ENCODE measurements around the gene FIZ1.
A peak's percentile ranks its signal among the peaks of the same experiment; 100 is the strongest.

Gene FIZ1

DNA sequence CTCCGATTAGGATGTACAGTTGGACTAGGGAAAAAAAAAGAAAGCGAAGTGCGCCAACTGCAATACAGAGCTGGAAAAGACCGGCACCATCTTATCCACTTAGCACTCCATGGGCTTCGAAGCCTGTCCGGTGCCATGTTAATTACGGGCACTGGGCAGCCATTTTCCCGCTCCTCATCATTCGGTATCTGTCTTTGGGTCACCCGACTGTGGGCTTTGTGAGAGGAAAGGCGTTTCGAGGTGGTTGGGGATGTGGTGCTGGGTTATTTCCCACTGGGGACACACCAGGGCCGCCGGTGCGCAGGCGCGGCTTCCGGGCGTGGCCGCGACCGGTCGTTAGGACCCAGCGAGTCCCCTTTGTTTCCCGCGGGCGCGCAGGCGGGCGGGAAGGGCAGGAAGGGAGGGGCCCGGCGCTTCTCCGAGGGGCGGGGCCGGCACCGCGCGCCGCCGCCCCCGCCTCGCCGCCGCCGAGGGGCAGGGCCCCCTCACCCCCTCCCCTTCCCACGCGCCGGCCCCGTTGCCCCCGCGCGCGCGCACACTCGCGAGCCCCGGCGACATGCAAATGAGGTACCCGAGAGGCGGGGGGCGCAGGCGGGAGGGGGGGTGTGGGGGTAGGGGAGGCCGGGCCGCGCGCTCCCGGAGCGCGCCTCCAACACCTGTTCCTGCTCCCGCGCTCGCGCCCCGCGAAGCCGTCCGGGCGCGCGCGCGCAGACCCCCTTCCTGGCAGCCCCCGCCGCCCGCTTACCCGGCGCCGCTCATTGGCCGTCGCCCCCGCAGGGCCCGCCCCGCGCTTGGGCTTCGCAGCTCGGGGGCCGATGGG, 735 bp upstream of the FIZ1 start, which contains the start of gene ZNF524 (continued):
- 0 out of 2 replicates have a peak, but pooled peaks have one; percentile 23 for TF ChIP-seq ZNF138 (tag by site-specific recombination; IDR thresholded peaks at IDR 0.05; ENCODE audit: borderline replicate concordance)

DNA sequence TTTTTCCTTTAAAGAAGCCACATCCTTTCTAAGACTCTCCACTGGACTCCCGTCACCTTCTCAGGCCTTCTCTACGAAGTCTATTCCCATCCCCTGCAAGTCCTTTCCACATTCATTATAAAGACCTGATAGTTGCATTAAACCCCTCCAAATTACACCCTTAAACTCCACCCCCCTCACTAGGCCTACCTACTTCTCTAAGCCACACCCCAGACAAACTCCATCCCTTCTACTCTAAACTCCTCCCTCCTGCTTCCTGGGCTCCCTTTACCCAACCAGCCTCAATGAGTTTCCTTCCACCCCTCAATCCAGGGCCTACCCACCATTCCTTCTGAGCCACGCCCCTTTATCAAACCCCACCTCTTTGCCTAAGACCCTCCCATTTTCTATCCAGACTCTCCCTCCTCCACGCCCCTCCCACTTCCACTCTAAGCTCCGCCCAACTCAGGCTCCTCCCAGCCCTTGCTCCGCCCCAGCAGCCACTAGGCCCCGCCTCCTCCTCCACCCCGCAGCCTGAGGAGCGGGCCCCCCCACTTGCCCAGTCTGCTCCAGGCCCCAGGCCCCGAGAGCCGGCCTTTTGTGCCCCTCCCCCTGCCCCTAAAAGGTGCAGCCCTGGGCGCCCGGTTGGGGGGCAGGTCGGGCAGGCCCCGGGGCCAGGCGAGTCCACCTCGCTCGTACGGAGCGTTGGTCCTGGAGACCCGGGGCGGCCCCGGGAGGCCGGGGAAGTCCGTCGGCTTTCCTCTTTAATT, 424 bp downstream of the FIZ1 start:
- Histone ChIP-seq H3K9me3 (ENCODE audit: control insufficient read depth, insufficient read depth, low read depth, low read length) (no peaks in the 10 kb centered on the region), H3K4me1 (ENCODE audit: control insufficient read depth, insufficient read depth, low read length) (peaks cover 3% of the 10 kb centered on the region; the same call in 1 of the 2 replicates), H3K36me3 (ENCODE audit: control insufficient read depth in 2 of 2, insufficient read depth in 1 of 2, low read length in 2 of 2) (peaks cover 12 to 28% of the 10 kb centered on the region in 2 experiments), H3K4me3 (ENCODE audit: low read depth, low read length) (peak overlapping the region; percentile 97), H3K27ac (ENCODE audit: extremely low read depth, low read depth, low read length) (peak overlapping the region; percentile 97)
- ChIA-PET CTCF (interaction anchor here (0.6 to 2.1 kb wide), 8 partner anchors 8 to 297 kb away, joined by 3 to 9 read pairs (median 4); no protein-coding TSS in a partner anchor), POLR2A (interaction anchor here (0.6 to 4.4 kb wide), 37 partner anchors 11 to 483 kb away, joined by 3 to 71 read pairs (median 5); partner anchors contain the start of genes CCDC106, HSPBP1, ISOC2 and KMT5C)
- no peak for TF ChIP-seq ZNF350 (tag by site-specific recombination; IDR thresholded peaks at IDR 0.05)
- TF ChIP-seq, protein P1, sequence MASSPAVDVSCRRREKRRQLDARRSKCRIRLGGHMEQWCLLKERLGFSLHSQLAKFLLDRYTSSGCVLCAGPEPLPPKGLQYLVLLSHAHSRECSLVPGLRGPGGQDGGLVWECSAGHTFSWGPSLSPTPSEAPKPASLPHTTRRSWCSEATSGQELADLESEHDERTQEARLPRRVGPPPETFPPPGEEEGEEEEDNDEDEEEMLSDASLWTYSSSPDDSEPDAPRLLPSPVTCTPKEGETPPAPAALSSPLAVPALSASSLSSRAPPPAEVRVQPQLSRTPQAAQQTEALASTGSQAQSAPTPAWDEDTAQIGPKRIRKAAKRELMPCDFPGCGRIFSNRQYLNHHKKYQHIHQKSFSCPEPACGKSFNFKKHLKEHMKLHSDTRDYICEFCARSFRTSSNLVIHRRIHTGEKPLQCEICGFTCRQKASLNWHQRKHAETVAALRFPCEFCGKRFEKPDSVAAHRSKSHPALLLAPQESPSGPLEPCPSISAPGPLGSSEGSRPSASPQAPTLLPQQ (tag by site-specific recombination; IDR thresholded peaks at IDR 0.05), result peak; percentile 95
- 0 out of 2 replicates have a peak, but pooled peaks have one; percentile 28 for TF ChIP-seq KLF16 (tag by site-specific recombination; IDR thresholded peaks at IDR 0.05)
- TF ChIP-seq ZNF341 (tag by site-specific recombination; IDR thresholded peaks at IDR 0.05; ENCODE audit: low read depth), result peak; percentile 86
- TF ChIP-seq, protein P2, sequence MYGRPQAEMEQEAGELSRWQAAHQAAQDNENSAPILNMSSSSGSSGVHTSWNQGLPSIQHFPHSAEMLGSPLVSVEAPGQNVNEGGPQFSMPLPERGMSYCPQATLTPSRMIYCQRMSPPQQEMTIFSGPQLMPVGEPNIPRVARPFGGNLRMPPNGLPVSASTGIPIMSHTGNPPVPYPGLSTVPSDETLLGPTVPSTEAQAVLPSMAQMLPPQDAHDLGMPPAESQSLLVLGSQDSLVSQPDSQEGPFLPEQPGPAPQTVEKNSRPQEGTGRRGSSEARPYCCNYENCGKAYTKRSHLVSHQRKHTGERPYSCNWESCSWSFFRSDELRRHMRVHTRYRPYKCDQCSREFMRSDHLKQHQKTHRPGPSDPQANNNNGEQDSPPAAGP (tag by site-specific recombination; IDR thresholded peaks at IDR 0.05), result 0 out of 2 replicates have a peak, but pooled peaks have one; percentile 29
- TF ChIP-seq, protein P3, sequence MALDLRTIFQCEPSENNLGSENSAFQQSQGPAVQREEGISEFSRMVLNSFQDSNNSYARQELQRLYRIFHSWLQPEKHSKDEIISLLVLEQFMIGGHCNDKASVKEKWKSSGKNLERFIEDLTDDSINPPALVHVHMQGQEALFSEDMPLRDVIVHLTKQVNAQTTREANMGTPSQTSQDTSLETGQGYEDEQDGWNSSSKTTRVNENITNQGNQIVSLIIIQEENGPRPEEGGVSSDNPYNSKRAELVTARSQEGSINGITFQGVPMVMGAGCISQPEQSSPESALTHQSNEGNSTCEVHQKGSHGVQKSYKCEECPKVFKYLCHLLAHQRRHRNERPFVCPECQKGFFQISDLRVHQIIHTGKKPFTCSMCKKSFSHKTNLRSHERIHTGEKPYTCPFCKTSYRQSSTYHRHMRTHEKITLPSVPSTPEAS (tag by site-specific recombination; IDR thresholded peaks at IDR 0.05), result peak; percentile 12; the same call in 1 of the 2 replicates
- TF ChIP-seq, protein P4, sequence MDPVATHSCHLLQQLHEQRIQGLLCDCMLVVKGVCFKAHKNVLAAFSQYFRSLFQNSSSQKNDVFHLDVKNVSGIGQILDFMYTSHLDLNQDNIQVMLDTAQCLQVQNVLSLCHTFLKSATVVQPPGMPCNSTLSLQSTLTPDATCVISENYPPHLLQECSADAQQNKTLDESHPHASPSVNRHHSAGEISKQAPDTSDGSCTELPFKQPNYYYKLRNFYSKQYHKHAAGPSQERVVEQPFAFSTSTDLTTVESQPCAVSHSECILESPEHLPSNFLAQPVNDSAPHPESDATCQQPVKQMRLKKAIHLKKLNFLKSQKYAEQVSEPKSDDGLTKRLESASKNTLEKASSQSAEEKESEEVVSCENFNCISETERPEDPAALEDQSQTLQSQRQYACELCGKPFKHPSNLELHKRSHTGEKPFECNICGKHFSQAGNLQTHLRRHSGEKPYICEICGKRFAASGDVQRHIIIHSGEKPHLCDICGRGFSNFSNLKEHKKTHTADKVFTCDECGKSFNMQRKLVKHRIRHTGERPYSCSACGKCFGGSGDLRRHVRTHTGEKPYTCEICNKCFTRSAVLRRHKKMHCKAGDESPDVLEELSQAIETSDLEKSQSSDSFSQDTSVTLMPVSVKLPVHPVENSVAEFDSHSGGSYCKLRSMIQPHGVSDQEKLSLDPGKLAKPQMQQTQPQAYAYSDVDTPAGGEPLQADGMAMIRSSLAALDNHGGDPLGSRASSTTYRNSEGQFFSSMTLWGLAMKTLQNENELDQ (tag by site-specific recombination; IDR thresholded peaks at IDR 0.05; ENCODE audit: low read depth), result no peak
- TF ChIP-seq KLF1 (tag by site-specific recombination; IDR thresholded peaks at IDR 0.05), result 0 out of 2 replicates have a peak, but pooled peaks have one; percentile 6
- peak; percentile 95 for TF ChIP-seq KLF9 (tag by site-specific recombination; IDR thresholded peaks at IDR 0.05; ENCODE audit: low read depth)
- TF ChIP-seq, protein P5, sequence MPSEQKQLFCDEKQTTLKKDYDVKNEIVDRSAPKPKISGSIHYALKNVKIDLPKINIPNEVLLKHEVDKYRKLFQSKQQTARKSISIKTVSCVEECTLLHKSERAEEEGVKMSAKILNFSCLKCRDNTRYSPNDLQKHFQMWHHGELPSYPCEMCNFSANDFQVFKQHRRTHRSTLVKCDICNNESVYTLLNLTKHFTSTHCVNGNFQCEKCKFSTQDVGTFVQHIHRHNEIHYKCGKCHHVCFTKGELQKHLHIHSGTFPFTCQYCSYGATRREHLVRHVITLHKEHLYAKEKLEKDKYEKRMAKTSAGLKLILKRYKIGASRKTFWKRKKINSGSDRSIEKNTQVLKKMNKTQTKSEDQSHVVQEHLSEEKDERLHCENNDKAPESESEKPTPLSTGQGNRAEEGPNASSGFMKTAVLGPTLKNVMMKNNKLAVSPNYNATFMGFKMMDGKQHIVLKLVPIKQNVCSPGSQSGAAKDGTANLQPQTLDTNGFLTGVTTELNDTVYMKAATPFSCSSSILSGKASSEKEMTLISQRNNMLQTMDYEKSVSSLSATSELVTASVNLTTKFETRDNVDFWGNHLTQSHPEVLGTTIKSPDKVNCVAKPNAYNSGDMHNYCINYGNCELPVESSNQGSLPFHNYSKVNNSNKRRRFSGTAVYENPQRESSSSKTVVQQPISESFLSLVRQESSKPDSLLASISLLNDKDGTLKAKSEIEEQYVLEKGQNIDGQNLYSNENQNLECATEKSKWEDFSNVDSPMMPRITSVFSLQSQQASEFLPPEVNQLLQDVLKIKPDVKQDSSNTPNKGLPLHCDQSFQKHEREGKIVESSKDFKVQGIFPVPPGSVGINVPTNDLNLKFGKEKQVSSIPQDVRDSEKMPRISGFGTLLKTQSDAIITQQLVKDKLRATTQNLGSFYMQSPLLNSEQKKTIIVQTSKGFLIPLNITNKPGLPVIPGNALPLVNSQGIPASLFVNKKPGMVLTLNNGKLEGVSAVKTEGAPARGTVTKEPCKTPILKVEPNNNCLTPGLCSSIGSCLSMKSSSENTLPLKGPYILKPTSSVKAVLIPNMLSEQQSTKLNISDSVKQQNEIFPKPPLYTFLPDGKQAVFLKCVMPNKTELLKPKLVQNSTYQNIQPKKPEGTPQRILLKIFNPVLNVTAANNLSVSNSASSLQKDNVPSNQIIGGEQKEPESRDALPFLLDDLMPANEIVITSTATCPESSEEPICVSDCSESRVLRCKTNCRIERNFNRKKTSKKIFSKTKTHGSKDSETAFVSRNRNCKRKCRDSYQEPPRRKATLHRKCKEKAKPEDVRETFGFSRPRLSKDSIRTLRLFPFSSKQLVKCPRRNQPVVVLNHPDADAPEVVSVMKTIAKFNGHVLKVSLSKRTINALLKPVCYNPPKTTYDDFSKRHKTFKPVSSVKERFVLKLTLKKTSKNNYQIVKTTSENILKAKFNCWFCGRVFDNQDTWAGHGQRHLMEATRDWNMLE (tag by site-specific recombination; conservative IDR thresholded peaks at IDR 0.05; ENCODE audit: low read depth), result no peak
- no peak for TF ChIP-seq SCRT2 (tag by site-specific recombination; IDR thresholded peaks at IDR 0.05)
- TF ChIP-seq, protein P6, sequence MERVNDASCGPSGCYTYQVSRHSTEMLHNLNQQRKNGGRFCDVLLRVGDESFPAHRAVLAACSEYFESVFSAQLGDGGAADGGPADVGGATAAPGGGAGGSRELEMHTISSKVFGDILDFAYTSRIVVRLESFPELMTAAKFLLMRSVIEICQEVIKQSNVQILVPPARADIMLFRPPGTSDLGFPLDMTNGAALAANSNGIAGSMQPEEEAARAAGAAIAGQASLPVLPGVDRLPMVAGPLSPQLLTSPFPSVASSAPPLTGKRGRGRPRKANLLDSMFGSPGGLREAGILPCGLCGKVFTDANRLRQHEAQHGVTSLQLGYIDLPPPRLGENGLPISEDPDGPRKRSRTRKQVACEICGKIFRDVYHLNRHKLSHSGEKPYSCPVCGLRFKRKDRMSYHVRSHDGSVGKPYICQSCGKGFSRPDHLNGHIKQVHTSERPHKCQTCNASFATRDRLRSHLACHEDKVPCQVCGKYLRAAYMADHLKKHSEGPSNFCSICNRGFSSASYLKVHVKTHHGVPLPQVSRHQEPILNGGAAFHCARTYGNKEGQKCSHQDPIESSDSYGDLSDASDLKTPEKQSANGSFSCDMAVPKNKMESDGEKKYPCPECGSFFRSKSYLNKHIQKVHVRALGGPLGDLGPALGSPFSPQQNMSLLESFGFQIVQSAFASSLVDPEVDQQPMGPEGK (tag by site-specific recombination; IDR thresholded peaks at IDR 0.05), result peak; percentile 100; the same call in 1 of the 2 replicates
- peak; percentile 92 for TF ChIP-seq SP2 (tag by site-specific recombination; IDR thresholded peaks at IDR 0.05)
- TF ChIP-seq, protein P7, sequence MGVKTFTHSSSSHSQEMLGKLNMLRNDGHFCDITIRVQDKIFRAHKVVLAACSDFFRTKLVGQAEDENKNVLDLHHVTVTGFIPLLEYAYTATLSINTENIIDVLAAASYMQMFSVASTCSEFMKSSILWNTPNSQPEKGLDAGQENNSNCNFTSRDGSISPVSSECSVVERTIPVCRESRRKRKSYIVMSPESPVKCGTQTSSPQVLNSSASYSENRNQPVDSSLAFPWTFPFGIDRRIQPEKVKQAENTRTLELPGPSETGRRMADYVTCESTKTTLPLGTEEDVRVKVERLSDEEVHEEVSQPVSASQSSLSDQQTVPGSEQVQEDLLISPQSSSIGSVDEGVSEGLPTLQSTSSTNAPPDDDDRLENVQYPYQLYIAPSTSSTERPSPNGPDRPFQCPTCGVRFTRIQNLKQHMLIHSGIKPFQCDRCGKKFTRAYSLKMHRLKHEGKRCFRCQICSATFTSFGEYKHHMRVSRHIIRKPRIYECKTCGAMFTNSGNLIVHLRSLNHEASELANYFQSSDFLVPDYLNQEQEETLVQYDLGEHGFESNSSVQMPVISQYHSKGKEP (tag by site-specific recombination; IDR thresholded peaks at IDR 0.05), result peak; percentile 46; the same call in 1 of the 2 replicates
- peak; percentile 69; the same call in 1 of the 2 replicates for TF ChIP-seq ZNF660 (tag by site-specific recombination; IDR thresholded peaks at IDR 0.05)

Data from HEK293 (cell line).